Neural progenitor cell (in vitro differentiated cells): ENCODE results near the gene MRPS15. TPM values are rescaled to one million over a fixed set of nuclear protein-coding genes. Genes with fewer than 3 reads are reported as not detected.
"Not testable (repeated sequence)": the region's sequence is repeated elsewhere in the genome, so short reads cannot be mapped to it uniquely, and the experiment has no call there.

Experiments used
- DNase-seq: peaks from one replicate; pipeline ENCODE4 v3.0.0-alpha.2; 2016; ENCODE audit warnings: low spot score
- H2AFZ ChIP-seq: fragments of 200-600 bp; sonication (generic); replicated peaks from 2 replicates; pipeline ENCODE4 v1.6.1; 2016; ENCODE audit warnings: antibody characterized with exemption
- H3F3A ChIP-seq: fragments of 200-600 bp; sonication (generic); 2 replicates; pipeline ENCODE4 v1.6.1; 2016; ENCODE audit warnings: antibody characterized with exemption, low read depth
- H3K27ac ChIP-seq: fragments of 200-600 bp; sonication (generic); 2 replicates; pipeline ENCODE4 v1.5.1; 2016; ENCODE audit warnings: mild to moderate bottlenecking
- H3K27me3 ChIP-seq: fragments of 200-600 bp; sonication (generic); 2 replicates; pipeline ENCODE4 v1.6.1; 2016; ENCODE audit warnings: mild to moderate bottlenecking, moderate library complexity
- H3K36me3 ChIP-seq: fragments of 200-600 bp; sonication (generic); 2 replicates; pipeline ENCODE4 v1.5.1; 2016
- H3K4me1 ChIP-seq: fragments of 200-600 bp; sonication (generic); 2 replicates; pipeline ENCODE4 v1.6.1; 2016; ENCODE audit warnings: mixed run types
- H3K4me2 ChIP-seq: fragments of 200-600 bp; sonication (generic); 2 replicates; pipeline ENCODE4 v1.6.1; 2016
- H3K4me3 ChIP-seq: fragments of 200-600 bp; sonication (generic); 2 replicates; pipeline ENCODE4 v1.5.1; 2016
- H3K79me2 ChIP-seq: fragments of 200-600 bp; sonication (generic); 2 replicates; pipeline ENCODE4 v1.6.1; 2016; ENCODE audit warnings: low read depth
- H3K9ac ChIP-seq: fragments of 200-600 bp; sonication (generic); 2 replicates; pipeline ENCODE4 v1.6.1; 2016
- H3K9me3 ChIP-seq: fragments of 200-600 bp; sonication (generic); 2 replicates; pipeline ENCODE4 v1.5.1; 2016; ENCODE audit warnings: low read depth
- H4K20me1 ChIP-seq: fragments of 200-600 bp; sonication (generic); 2 replicates; pipeline ENCODE4 v1.6.1; 2016; ENCODE audit warnings: low read depth
- H3K27ac Mint-ChIP-seq: 3 replicates; pipeline ENCODE4 v1.8.0; 2021; ENCODE audit warnings: mixed read lengths
- H3K27me3 Mint-ChIP-seq: 2 replicates; pipeline ENCODE4 v1.8.0; 2022; ENCODE audit warnings: low read depth, mild to moderate bottlenecking, inconsistent platforms, moderate library complexity, mixed read lengths; ENCODE audit not compliant: insufficient read depth
- H3K36me3 Mint-ChIP-seq: 3 replicates; pipeline ENCODE4 v1.8.0; 2021; ENCODE audit warnings: mixed read lengths
- H3K4me1 Mint-ChIP-seq: 3 replicates; pipeline ENCODE4 v1.8.0; 2021; ENCODE audit warnings: mixed read lengths
- H3K4me3 Mint-ChIP-seq: 3 replicates; pipeline ENCODE4 v1.8.0; 2021; ENCODE audit warnings: mild to moderate bottlenecking, moderate library complexity, mixed read lengths
- H3K9me3 Mint-ChIP-seq: 3 replicates; pipeline ENCODE4 v1.8.0; 2020; ENCODE audit warnings: mixed read lengths
- CTCF ChIP-seq: fragments of 200-600 bp; sonication (generic); IDR thresholded peaks from 2 replicates; pipeline ENCODE4 v1.5.1; 2017; ENCODE audit warnings: antibody characterized with exemption, mild to moderate bottlenecking
- EZH2 ChIP-seq: fragments of 200-600 bp; sonication (generic); IDR thresholded peaks from 2 replicates; pipeline ENCODE4 v1.6.1; 2017; ENCODE audit warnings: antibody characterized with exemption, mild to moderate bottlenecking, moderate library complexity
- EZH2phosphoT487 ChIP-seq: fragments of 200-600 bp; sonication (generic); IDR thresholded peaks from 2 replicates; pipeline ENCODE4 v1.6.1; 2017; ENCODE audit warnings: antibody characterized with exemption
- total RNA-seq: library from RNA; depleted of rRNA; stranded (reverse); fragments of >200 nt; gene quantifications from 2 replicates; pipeline ENCODE4 v1.2.3, GENCODE V29; 2015; ENCODE audit warnings: low replicate concordance

MRPS15 gene
- total RNA-seq, 1 donor from 2014 or later = 109 TPM

- Mint-ChIP-seq H3K4me3 (no peak overlapping the region), H3K36me3 (no peaks in the 10 kb centered on the region), H3K27ac (no peak overlapping the region), H3K4me1 (peaks cover 6% of the 10 kb centered on the region), H3K27me3 (peaks cover 9% of the 10 kb centered on the region), H3K9me3 (no peaks in the 10 kb centered on the region)
- Histone ChIP-seq H3K9ac (no peak overlapping the region), H3K9me3 (no peaks in the 10 kb centered on the region), H2AFZ (no peak overlapping the region), H3K36me3 (no peaks in the 10 kb centered on the region), H3K27me3 (peaks cover 16% of the 10 kb centered on the region), H3K4me1 (peaks cover 4% of the 10 kb centered on the region), H3K79me2 (no peaks in the 10 kb centered on the region), H3K4me2 (no peak overlapping the region), H3F3A (no peaks in the 10 kb centered on the region), H3K27ac (no peak overlapping the region), H3K4me3 (no peak overlapping the region), H4K20me1 (no peaks in the 10 kb centered on the region)
- TF ChIP-seq EZH2phosphoT487 = no peak
- TF ChIP-seq EZH2 = no peak
- no peak for TF ChIP-seq CTCF
- no peak for DNase-seq
These were observed 39.5 kb upstream of the MRPS15 start for GRCh38 chr1:36503733-36504132.

- Histone ChIP-seq H3K9me3 (no peaks in the 10 kb centered on the region), H3K9ac (no peak overlapping the region), H3K27me3 (peaks cover 18% of the 10 kb centered on the region), H3F3A (no peaks in the 10 kb centered on the region), H3K4me1 (peaks cover 4% of the 10 kb centered on the region), H3K4me2 (no peak overlapping the region), H3K4me3 (no peak overlapping the region), H3K79me2 (no peaks in the 10 kb centered on the region), H3K36me3 (no peaks in the 10 kb centered on the region), H3K27ac (no peak overlapping the region), H2AFZ (no peak overlapping the region), H4K20me1 (no peaks in the 10 kb centered on the region)
- Mint-ChIP-seq H3K36me3 (no peaks in the 10 kb centered on the region), H3K4me3 (no peak overlapping the region), H3K27me3 (peaks cover 6% of the 10 kb centered on the region), H3K4me1 (peaks cover 4% of the 10 kb centered on the region), H3K27ac (no peak overlapping the region), H3K9me3 (no peaks in the 10 kb centered on the region)
- no peak for DNase-seq
- no peak for TF ChIP-seq CTCF
- TF ChIP-seq EZH2phosphoT487 = no peak
- no peak for TF ChIP-seq EZH2
These were observed 39.0 kb upstream of the MRPS15 start for GRCh38 chr1:36503159-36503558.

GRCh38 chr1:36502616-36503015, 38.4 kb upstream of the MRPS15 start:
- TF ChIP-seq EZH2phosphoT487 = no peak
- TF ChIP-seq EZH2 = no peak
- TF ChIP-seq CTCF = no peak
- DNase-seq = no peak
- Histone ChIP-seq H3K27ac (no peak overlapping the region), H2AFZ (no peak overlapping the region), H3K79me2 (no peaks in the 10 kb centered on the region), H3K4me2 (no peak overlapping the region), H4K20me1 (no peaks in the 10 kb centered on the region), H3K4me3 (no peak overlapping the region), H3K27me3 (peaks cover 23% of the 10 kb centered on the region), H3F3A (no peaks in the 10 kb centered on the region), H3K4me1 (peaks cover 4% of the 10 kb centered on the region), H3K9ac (no peak overlapping the region), H3K9me3 (no peaks in the 10 kb centered on the region), H3K36me3 (no peaks in the 10 kb centered on the region)
- Mint-ChIP-seq H3K4me3 (no peak overlapping the region), H3K27ac (no peak overlapping the region), H3K36me3 (no peaks in the 10 kb centered on the region), H3K27me3 (peaks cover 6% of the 10 kb centered on the region), H3K4me1 (peaks cover 3% of the 10 kb centered on the region), H3K9me3 (no peaks in the 10 kb centered on the region)

- not testable (repeated sequence) for H3K4me1 ChIP-seq, H3K79me2 ChIP-seq, H3K4me3 ChIP-seq, H3K27ac ChIP-seq, DNase-seq, H3K36me3 Mint-ChIP-seq, H4K20me1 ChIP-seq, H3K4me1 Mint-ChIP-seq, H3K9ac ChIP-seq, H3F3A ChIP-seq, H3K27me3 Mint-ChIP-seq, H3K27ac Mint-ChIP-seq, H3K9me3 ChIP-seq, H3K36me3 ChIP-seq, H3K9me3 Mint-ChIP-seq, H3K4me2 ChIP-seq, H3K4me3 Mint-ChIP-seq, H2AFZ ChIP-seq
- H3K27me3 ChIP-seq = peaks cover 28% of the 10 kb centered on the region
These were observed 37.7 kb upstream of the MRPS15 start for GRCh38 chr1:36501911-36502310.
